IMR-90 (cell line): ENCODE measurements around the gene DACT1. TPM values are rescaled to one million over a fixed set of nuclear protein-coding genes. Genes with fewer than 3 reads are reported as not detected.

Experiments used
- ATAC-seq: fragments of 200-7000 bp; cut with Tn5 transposase; 2 replicates; pipeline ENCODE4 v1.9.1; 2020; ENCODE audit warnings: low read depth, mild to moderate bottlenecking, moderate library complexity
- BruUV-seq: library from RNA; stranded (reverse); fragments of 400-500 nt; replicated peaks from 2 replicates; lab custom pipeline; 2021; lab: Mats Ljungman, UMichigan
- CTCF ChIA-PET: fragments of 300-600 bp; formaldehyde crosslinking; extraction: SDS; loops from one replicate; lab custom pipeline; 2021; ENCODE audit warnings: antibody characterized with exemption; lab: Yijun Ruan, JAX
- POLR2A ChIA-PET: fragments of 300-600 bp; sonication (Branson Sonifier 250); formaldehyde crosslinking; loops from one replicate; lab custom pipeline; 2022; ENCODE audit warnings: antibody characterized with exemption; ENCODE audit not compliant: unreplicated experiment; lab: Charles Lee
- DNase-seq: peaks from one replicate; pipeline ENCODE4 v3.0.0; 2013
- H2AFZ ChIP-seq: replicated peaks from 2 replicates; pipeline ENCODE3; 2013; ENCODE audit warnings: low read length, mild to moderate bottlenecking; ENCODE audit not compliant: poor library complexity
- H2AK5ac ChIP-seq: 2 replicates; pipeline ENCODE4 v1.6.1; 2013; ENCODE audit warnings: low read depth, low read length, inconsistent platforms
- H2AK9ac ChIP-seq: replicated peaks from 2 replicates; pipeline ENCODE3; 2013; ENCODE audit warnings: mild to moderate bottlenecking, low read depth, low read length, moderate library complexity; ENCODE audit not compliant: poor library complexity
- H2BK120ac ChIP-seq: 2 replicates; pipeline ENCODE4 v1.6.1; 2013; ENCODE audit warnings: low read depth, low read length, inconsistent platforms
- H2BK15ac ChIP-seq: 3 replicates; pipeline ENCODE4 v1.6.1; 2013; ENCODE audit warnings: low read depth, low read length, inconsistent platforms
- H2BK20ac ChIP-seq: 2 replicates; pipeline ENCODE4 v1.6.1; 2013; ENCODE audit warnings: low read depth, mild to moderate bottlenecking, inconsistent platforms, low read length, moderate library complexity
- H2BK5ac ChIP-seq: 2 replicates; pipeline ENCODE4 v1.6.1; 2013; ENCODE audit warnings: mild to moderate bottlenecking, low read depth, low read length, inconsistent platforms; ENCODE audit not compliant: poor library complexity, severe bottlenecking
- H3K14ac ChIP-seq: replicated peaks from 2 replicates; pipeline ENCODE4 v1.6.1; 2013; ENCODE audit warnings: low read depth, low read length, inconsistent platforms
- H3K18ac ChIP-seq: 2 replicates; pipeline ENCODE4 v1.6.1; 2013; ENCODE audit warnings: low read depth, low read length, control low read depth
- H3K23ac ChIP-seq: 2 replicates; pipeline ENCODE4 v1.6.1; 2013; ENCODE audit warnings: low read depth, low read length, inconsistent platforms
- H3K27ac ChIP-seq: 2 replicates; pipeline ENCODE4 v1.5.1; 2013; ENCODE audit warnings: mild to moderate bottlenecking, control low read depth, low read length; ENCODE audit not compliant: insufficient read depth
- H3K27me3 ChIP-seq: 2 replicates; pipeline ENCODE4 v1.6.1; 2013; ENCODE audit warnings: low read length; ENCODE audit not compliant: control insufficient read depth, insufficient read depth
- H3K36me3 ChIP-seq: 2 replicates; pipeline ENCODE4 v1.6.1; 2013; ENCODE audit warnings: low read length, mixed read lengths; ENCODE audit not compliant: control insufficient read depth, insufficient read depth
- H3K4ac ChIP-seq: 2 replicates; pipeline ENCODE4 v1.6.1; 2013; ENCODE audit warnings: low read depth, low read length, inconsistent platforms
- H3K4me1 ChIP-seq: 2 replicates; pipeline ENCODE4 v1.6.1; 2013; ENCODE audit warnings: low read length, mixed read lengths; ENCODE audit not compliant: control insufficient read depth, insufficient read depth
- H3K4me2 ChIP-seq: 2 replicates; pipeline ENCODE4 v1.6.1; 2013; ENCODE audit warnings: low read depth, mild to moderate bottlenecking, control low read depth, low read length, moderate library complexity
- H3K4me3 ChIP-seq: 2 replicates; pipeline ENCODE4 v1.5.1; 2013; ENCODE audit warnings: low read depth, mild to moderate bottlenecking, control low read depth, low read length, moderate library complexity; ENCODE audit not compliant: insufficient read depth
- H3K56ac ChIP-seq: 2 replicates; pipeline ENCODE4 v1.6.1; 2013; ENCODE audit warnings: low read length, inconsistent platforms; ENCODE audit not compliant: insufficient read depth; ENCODE audit errors: extremely low read depth
- H3K79me1 ChIP-seq, 2 experiments: 2 replicates each; pipeline ENCODE4 v1.6.1; 2013; ENCODE audit warnings: low read length in 2 of 2, inconsistent platforms in 1 of 2, low read depth in 1 of 2
- H3K9ac ChIP-seq: 2 replicates; pipeline ENCODE4 v1.6.1; 2013; ENCODE audit warnings: low read depth, low read length, control low read depth
- H3K9me1 ChIP-seq: 2 replicates; pipeline ENCODE4 v1.6.1; 2013; ENCODE audit warnings: low read length, inconsistent platforms; ENCODE audit not compliant: insufficient read depth
- H3K9me3 ChIP-seq: 2 replicates; pipeline ENCODE4 v1.6.1; 2013; ENCODE audit warnings: low read length; ENCODE audit not compliant: control insufficient read depth, insufficient read depth
- H4K20me1 ChIP-seq: 2 replicates; pipeline ENCODE4 v1.6.1; 2013; ENCODE audit warnings: low read length, inconsistent platforms; ENCODE audit not compliant: insufficient read depth
- H4K5ac ChIP-seq: 2 replicates; pipeline ENCODE4 v1.6.1; 2013; ENCODE audit warnings: mild to moderate bottlenecking, low read depth, low read length, control low read depth
- H4K8ac ChIP-seq, 2 experiments: 2 replicates each; pipeline ENCODE4 v1.6.1; 2013; ENCODE audit warnings: low read depth in 2 of 2, low read length in 2 of 2, control low read depth in 1 of 2, inconsistent platforms in 1 of 2
- H4K91ac ChIP-seq: 2 replicates; pipeline ENCODE4 v1.6.1; 2013; ENCODE audit warnings: low read depth, low read length, inconsistent platforms; ENCODE audit not compliant: insufficient read depth
- CEBPB ChIP-seq: IDR thresholded peaks from 2 replicates; pipeline ENCODE4 v1.6.1; 2012; ENCODE audit warnings: low read depth, low read length, improper control_type of control experiment
- CTCF ChIP-seq: conservative IDR thresholded peaks from 2 replicates; pipeline ENCODE4 v1.5.1; 2012; ENCODE audit warnings: mild to moderate bottlenecking, low read depth, low read length, improper control_type of control experiment
- ELK1 ChIP-seq: fragments of 150-350 bp; IDR thresholded peaks from 2 replicates; pipeline ENCODE4 v1.6.1; 2016; ENCODE audit warnings: low read depth, mild to moderate bottlenecking, low read length, moderate library complexity, borderline replicate concordance
- FOS ChIP-seq: fragments of 150-350 bp; IDR thresholded peaks from 2 replicates; pipeline ENCODE4 v1.6.1; 2016; ENCODE audit warnings: low read depth, low read length
- MAZ ChIP-seq: IDR thresholded peaks from 2 replicates; pipeline ENCODE4 v1.6.1; 2012; ENCODE audit warnings: low read depth, mild to moderate bottlenecking, low read length, improper control_type of control experiment, moderate library complexity, borderline replicate concordance
- MXI1 ChIP-seq: IDR thresholded peaks from 2 replicates; pipeline ENCODE4 v1.6.1; 2012; ENCODE audit warnings: low read depth, mild to moderate bottlenecking, low read length, moderate library complexity, borderline replicate concordance
- POLR2A ChIP-seq: IDR thresholded peaks from 2 replicates; pipeline ENCODE4 v1.6.1; 2012; ENCODE audit warnings: mild to moderate bottlenecking, low read depth, low read length
- RCOR1 ChIP-seq: IDR thresholded peaks from 2 replicates; pipeline ENCODE4 v1.6.1; 2012; ENCODE audit warnings: mild to moderate bottlenecking, low read length, improper control_type of control experiment; ENCODE audit not compliant: insufficient replicate concordance
- RFX5 ChIP-seq: IDR thresholded peaks from 2 replicates; pipeline ENCODE4 v1.8.0; 2012; ENCODE audit warnings: low read depth, mild to moderate bottlenecking, low read length, moderate library complexity
- SMC3 ChIP-seq: fragments of 150-350 bp; IDR thresholded peaks from 2 replicates; pipeline ENCODE4 v1.6.1; 2016; ENCODE audit warnings: low read depth, mild to moderate bottlenecking, antibody characterized with exemption, low read length, moderate library complexity
- USF2 ChIP-seq: fragments of 150-350 bp; IDR thresholded peaks from 2 replicates; pipeline ENCODE4 v1.6.1; 2017; ENCODE audit warnings: mild to moderate bottlenecking, antibody characterized with exemption, low read length, low read depth
- WGBS, 2 experiments: methylation state at CpG; one replicate each; pipeline versions ENCODE4 v1.1.5 to v1.1.7; 2013; ENCODE audit warnings: missing lambda C conversion rate in 2 of 2; ENCODE audit not compliant: insufficient read length in 1 of 2; ENCODE audit errors: extremely low coverage in 2 of 2; 5-methylcytosine and 5-hydroxymethylcytosine counted together
- dilution Hi-C: fragments of 300-500 bp; cut with HindIII; formaldehyde crosslinking; loops from one replicate; pipeline ENCODE4 v1.14.3; 2018; ENCODE audit warnings: low sequenced_read_pairs; ENCODE audit not compliant: unreplicated experiment
- in situ Hi-C: fragments of 300-500 bp; cut with MboI; formaldehyde crosslinking; loops from 3 replicates; pipeline ENCODE4 v1.14.3; 2019; ENCODE audit warnings: low sequenced_read_pairs, inconsistent platforms, mixed read lengths
- intact Hi-C: fragments of 100-400 bp; cut with micrococcal nuclease; formaldehyde crosslinking; loops from 2 replicates; pipeline ENCODE4 v1.10.0; 2022
- polyA plus RNA-seq, 3 experiments: library from polyadenylated mRNA; depleted of rRNA; stranded (reverse); fragments of >200 nt; gene quantifications; 2 replicates each; pipeline ENCODE4 v1.2.3, GENCODE V29; 2012; ENCODE audit warnings: low replicate concordance in 1 of 3
- total RNA-seq: library from RNA; depleted of rRNA; stranded (reverse); fragments of >200 nt; gene quantifications from 2 replicates; pipeline ENCODE4 v1.2.3, GENCODE V29; 2012

Gene DACT1
- total and polyA plus RNA-seq, 2 of the 4 experiments (the other 2 are of a cell fraction): 6.5 to 9.7 TPM

GRCh38 chr14:58667900-58668299 lies 30.1 kb downstream of the DACT1 start:
- CTCF ChIA-PET: no interaction called here
- no peak overlapping the region for H2AK9ac ChIP-seq
- H4K8ac ChIP-seq: no peak overlapping the region
- dilution Hi-C loops (no loop called here), in situ Hi-C loops (no loop called here), intact Hi-C loops (no loop called here)
- H2BK5ac ChIP-seq: no peak overlapping the region
- H4K20me1 ChIP-seq: no peaks in the 10 kb centered on the region
- no peak overlapping the region for H2AFZ ChIP-seq
- H3K27me3 ChIP-seq: peaks cover 22% of the 10 kb centered on the region
- no peak overlapping the region for H2BK20ac ChIP-seq
- H3K23ac ChIP-seq: no peak overlapping the region
- H3K4ac ChIP-seq: no peak overlapping the region
- no peaks in the 10 kb centered on the region for H3K79me1 ChIP-seq
- H3K36me3 ChIP-seq: no peaks in the 10 kb centered on the region
- ATAC-seq (no peak), DNase-seq (no peak)
- H3K4me1 ChIP-seq: peaks cover 6% of the 10 kb centered on the region; the same call in 1 of the 2 replicates
- no peaks in the 10 kb centered on the region; the same call in 1 of the 2 replicates for H3K9me1 ChIP-seq
- H2AK5ac ChIP-seq: no peak overlapping the region
- H3K27ac ChIP-seq: no peak overlapping the region
- no peak overlapping the region for H3K4me3 ChIP-seq
- 100% methylated on average over 1 of the region's 5 CpGs; no CpG with 5 or more reads in 1 of the 2 experiments for WGBS, 2 experiments
- H3K18ac ChIP-seq: no peak overlapping the region
- H2BK120ac ChIP-seq: no peak overlapping the region
- no peak overlapping the region for H2BK15ac ChIP-seq
- H4K91ac ChIP-seq: no peak overlapping the region
- no peak overlapping the region for H3K9ac ChIP-seq
- H3K14ac ChIP-seq: no peak overlapping the region
- no TSS peak for BruUV-seq
- POLR2A ChIA-PET: no interaction called here
- H3K4me2 ChIP-seq: no peak overlapping the region
- H3K56ac ChIP-seq: no peak overlapping the region
- no peaks in the 10 kb centered on the region for H3K9me3 ChIP-seq
- no peak overlapping the region for H4K5ac ChIP-seq
- TF ChIP-seq FOS: no peak
- TF ChIP-seq RFX5: no peak
- TF ChIP-seq CTCF: no peak
- TF ChIP-seq USF2: no peak
- TF ChIP-seq MXI1: no peak
- TF ChIP-seq SMC3: no peak
- TF ChIP-seq MAZ: no peak
- TF ChIP-seq RCOR1: no peak
- TF ChIP-seq CEBPB: no peak
- TF ChIP-seq POLR2A: no peak
- no peak for TF ChIP-seq ELK1
